Activated naive CD4-positive, alpha-beta T cell treated with anti-CD3 and anti-CD28 coated beads, Interleukin-2, amount 10 ng/mL, durations not matched to agents 7 days and 5 days (primary cell): ENCODE data around the gene KCNH6.

Experiments
- CTCF ChIA-PET: fragments of 350-600 bp; sonication (Branson Sonifier 250); formaldehyde crosslinking; loops from one replicate; lab custom pipeline; 2021; ENCODE audit warnings: antibody characterized with exemption; lab: Charles Lee
- DNase-seq: peaks from one replicate; pipeline ENCODE4 v3.0.0-alpha.2; 2020
- H3K27ac Mint-ChIP-seq: one replicate; pipeline ENCODE4 v1.8.0; 2021; ENCODE audit warnings: mild to moderate bottlenecking, moderate library complexity, mixed read lengths
- H3K27me3 Mint-ChIP-seq: one replicate; pipeline ENCODE4 v1.8.0; 2021; ENCODE audit warnings: mild to moderate bottlenecking, mixed read lengths
- H3K36me3 Mint-ChIP-seq: one replicate; pipeline ENCODE4 v1.8.0; 2021; ENCODE audit warnings: mixed read lengths
- H3K4me1 Mint-ChIP-seq: one replicate; pipeline ENCODE4 v1.8.0; 2021; ENCODE audit warnings: mixed read lengths
- H3K4me3 Mint-ChIP-seq: one replicate; pipeline ENCODE4 v1.8.0; 2021; ENCODE audit warnings: mild to moderate bottlenecking, moderate library complexity, mixed read lengths
- H3K9me3 Mint-ChIP-seq: one replicate; pipeline ENCODE4 v1.8.0; 2021; ENCODE audit warnings: mixed read lengths

The KCNH6 gene

GRCh38 chr17:63588797-63589196 is 65.6 kb downstream of the KCNH6 start:
- CTCF ChIA-PET, result no interaction called here
- H3K4me1 Mint-ChIP-seq, result peaks cover 14% of the 10 kb centered on the region
- no peak overlapping the region for H3K4me3 Mint-ChIP-seq
- H3K9me3 Mint-ChIP-seq, result no peaks in the 10 kb centered on the region
- H3K27ac Mint-ChIP-seq, result no peak overlapping the region
- H3K27me3 Mint-ChIP-seq, result no peaks in the 10 kb centered on the region
- peaks cover 57% of the 10 kb centered on the region for H3K36me3 Mint-ChIP-seq
- no peak for DNase-seq

GRCh38 chr17:63589646-63590045 is 66.5 kb downstream of the KCNH6 start:
- H3K36me3 Mint-ChIP-seq, result peaks cover 56% of the 10 kb centered on the region
- no peak for DNase-seq
- H3K4me1 Mint-ChIP-seq, result peaks cover 12% of the 10 kb centered on the region
- H3K27me3 Mint-ChIP-seq, result no peaks in the 10 kb centered on the region
- CTCF ChIA-PET, result no interaction called here
- H3K9me3 Mint-ChIP-seq, result no peaks in the 10 kb centered on the region
- peak overlapping the region; percentile 42 for H3K27ac Mint-ChIP-seq
- H3K4me3 Mint-ChIP-seq, result no peak overlapping the region

DNA sequence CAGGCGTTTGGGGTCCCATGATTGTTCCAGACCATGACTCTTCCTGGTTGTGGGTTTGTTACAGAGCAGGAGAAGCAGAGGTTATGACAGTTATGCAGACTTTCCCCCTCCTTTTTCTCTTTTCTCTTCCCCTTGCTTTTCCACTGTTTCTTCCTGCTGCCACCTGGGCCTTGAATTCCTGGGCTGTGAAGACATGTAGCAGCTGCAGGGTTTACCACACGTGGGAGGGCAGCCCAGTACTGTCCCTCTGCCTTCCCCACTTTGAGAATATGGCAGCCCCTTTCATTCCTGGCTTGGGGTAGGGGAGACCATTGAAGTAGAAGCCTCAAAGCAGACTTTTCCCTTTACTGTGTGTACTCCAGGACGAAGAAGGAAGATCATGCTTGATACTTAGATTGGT is 69.6 kb downstream of the KCNH6 start:
- Mint-ChIP-seq H3K4me3 (no peak overlapping the region), H3K9me3 (no peaks in the 10 kb centered on the region), H3K4me1 (peaks cover 11% of the 10 kb centered on the region), H3K27ac (no peak overlapping the region), H3K27me3 (no peaks in the 10 kb centered on the region), H3K36me3 (peaks cover 42% of the 10 kb centered on the region)
- no peak for DNase-seq
- CTCF ChIA-PET, result interaction anchor here (0.9 to 1.7 kb wide), 3 partner anchors 9 to 186 kb away, joined by 3 to 9 read pairs (median 4); no protein-coding TSS in a partner anchor

DNA sequence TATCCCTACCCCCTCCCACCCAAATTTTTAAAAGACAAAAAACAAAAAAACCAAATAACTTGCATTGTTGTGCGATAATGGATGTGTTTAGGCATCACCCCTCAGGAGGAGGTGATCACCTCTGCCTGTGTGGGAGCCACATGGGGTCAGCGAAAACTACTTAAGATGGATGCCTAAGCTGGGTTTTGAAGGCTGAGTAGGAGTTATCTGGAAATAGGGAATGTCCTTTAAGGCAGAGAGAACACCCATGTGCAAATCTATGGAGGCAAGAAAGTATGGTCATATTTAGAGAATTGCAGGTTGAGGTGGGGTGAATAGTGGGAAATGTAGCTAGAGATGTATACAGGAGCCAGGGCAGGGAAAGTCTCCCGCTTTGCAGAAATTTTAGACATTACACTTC is 72.0 kb downstream of the KCNH6 start:
- peaks cover 21% of the 10 kb centered on the region for H3K36me3 Mint-ChIP-seq
- H3K4me3 Mint-ChIP-seq, result no peak overlapping the region
- H3K4me1 Mint-ChIP-seq, result peaks cover 22% of the 10 kb centered on the region
- H3K9me3 Mint-ChIP-seq, result no peaks in the 10 kb centered on the region
- no peak overlapping the region for H3K27ac Mint-ChIP-seq
- H3K27me3 Mint-ChIP-seq, result no peaks in the 10 kb centered on the region
- no peak for DNase-seq
- CTCF ChIA-PET, result no interaction called here
